ENCODE data around the gene CD27. TPM values are rescaled to one million over a fixed set of nuclear protein-coding genes. Genes with fewer than 3 reads are reported as not detected.

Gene CD27
- total and polyA plus RNA-seq, 2 donors (not counting 1 experiment from before 2014, with no cell fraction given) = 102 to 116 TPM

- Histone ChIP-seq H3K4me2 (replicated peaks; ENCODE audit: low read depth, low read length, poor library complexity, severe bottlenecking) (peak overlapping the region; percentile 83), H4K20me1 (ENCODE audit: control insufficient read depth, insufficient read depth, low read length, poor library complexity, severe bottlenecking) (no peaks in the 10 kb centered on the region), H2AFZ (ENCODE audit: insufficient read depth, low read depth, low read length, poor library complexity, severe bottlenecking) (peak overlapping the region; percentile 80), H3K36me3 (replicated peaks in 1 of 2; ENCODE audit: control extremely low read depth in 1 of 2, control insufficient read depth in 1 of 2, extremely low read depth in 1 of 2, insufficient read depth in 2 of 2, low read length in 1 of 2) (peaks cover 0 to 41% of the 10 kb centered on the region in 2 experiments), H3K4me3 (ENCODE audit: control extremely low read depth in 1 of 5, extremely low read depth in 1 of 5, insufficient read depth in 1 of 5, low read depth in 2 of 5, low read length in 4 of 5) (peak overlapping the region; percentile 86 to 97 (median 94)), H3K9me3 (ENCODE audit: control extremely low read depth in 1 of 3, control insufficient read depth in 2 of 3, insufficient read depth in 1 of 3, low read length in 2 of 3) (no peaks in the 10 kb centered on the region), H3K27me3 (replicated peaks in 1 of 4; ENCODE audit: control extremely low read depth in 1 of 4, control insufficient read depth in 3 of 4, insufficient read depth in 4 of 4, low read length in 3 of 4) (no peaks in the 10 kb centered on the region), H3K4me1 (ENCODE audit: control insufficient read depth in 2 of 2, insufficient read depth in 2 of 2, low read length in 2 of 2) (peaks cover 31 to 55% of the 10 kb centered on the region in 2 donors), H3K9ac (ENCODE audit: low read length) (peak overlapping the region; percentile 98), H3K27ac (ENCODE audit: low read length in 2 of 2) (peak overlapping the region; percentile 96 to 98), H3K79me2 (ENCODE audit: control insufficient read depth, insufficient read depth, low read length) (peaks cover 63% of the 10 kb centered on the region)
- Mint-ChIP-seq H3K4me1 (peaks cover 63% of the 10 kb centered on the region), H3K4me3 (peak overlapping the region; percentile 97), H3K27ac (peak overlapping the region; percentile 99), H3K27me3 (no peaks in the 10 kb centered on the region), H3K9me3 (ENCODE audit: insufficient read depth) (no peaks in the 10 kb centered on the region)
- POLR2A ChIA-PET = interaction anchor here (0.5 to 3.4 kb wide), 9 partner anchors 9 to 274 kb away, joined by 3 to 54 read pairs (median 11); partner anchors contain the start of genes GAPDH and VAMP1
- no peak for TF ChIP-seq EZH2 (IDR thresholded peaks at IDR 0.05; ENCODE audit: borderline replicate concordance, insufficient read depth, low read depth, low read length, poor library complexity, severe bottlenecking)
- no peak for TF ChIP-seq CTCF (IDR thresholded peaks at IDR 0.05)
- 4% methylated on average over 8 of the region's 9 CpGs for WGBS (ENCODE audit: insufficient coverage)
- CTCF ChIA-PET = interaction anchor here (0.9 to 5.2 kb wide), 9 partner anchors 11 to 102 kb away, joined by 3 to 80 read pairs (median 4); no protein-coding TSS in a partner anchor
- DNase-seq (no peak), ATAC-seq (ENCODE audit: low read depth) (peak; percentile 4)
- intact Hi-C loops (cut with micrococcal nuclease) = loop anchor here (1.0 kb wide), 3 partner anchors 8 to 25 kb away; partner anchors contain the start of gene CD27
Measured at GRCh38 chr12:6452245-6452943, 7.6 kb downstream of the CD27 start.

All from B cell (primary cell).